WTC11 (cell line): ENCODE data around the gene SLAIN1. TPM values are rescaled to one million over a fixed set of nuclear protein-coding genes. Genes with fewer than 3 reads are reported as not detected.

ENCODE experiments used
- ATAC-seq: fragments of 200-7000 bp; cut with Tn5 transposase; 2 replicates; pipeline ENCODE4 v1.10.0; 2021; ENCODE audit warnings: mild to moderate bottlenecking, moderate library complexity
- CTCF ChIA-PET: fragments of 300-600 bp; sonication (Branson Sonifier 250); formaldehyde crosslinking; loops from one replicate; lab custom pipeline; 2021; ENCODE audit warnings: antibody characterized with exemption; lab: Charles Lee
- POLR2A ChIA-PET: fragments of 350-600 bp; sonication (Branson Sonifier 250); formaldehyde crosslinking; loops from one replicate; lab custom pipeline; 2021; ENCODE audit warnings: antibody characterized with exemption; lab: Charles Lee
- DNase-seq: peaks from one replicate; pipeline ENCODE4 v3.0.0; 2021; ENCODE audit warnings: low spot score
- H3K27ac Mint-ChIP-seq: 2 replicates; pipeline ENCODE4 v1.8.0; 2021; ENCODE audit warnings: mixed read lengths
- H3K27me3 Mint-ChIP-seq: 2 replicates; pipeline ENCODE4 v1.8.0; 2021; ENCODE audit warnings: low read depth, mild to moderate bottlenecking, moderate library complexity, mixed read lengths
- H3K36me3 Mint-ChIP-seq: 2 replicates; pipeline ENCODE4 v1.8.0; 2021; ENCODE audit warnings: mixed read lengths
- H3K4me1 Mint-ChIP-seq: 2 replicates; pipeline ENCODE4 v1.8.0; 2022; ENCODE audit warnings: mixed read lengths
- H3K4me3 Mint-ChIP-seq: 2 replicates; pipeline ENCODE4 v1.8.0; 2021; ENCODE audit warnings: mild to moderate bottlenecking, moderate library complexity, mixed read lengths
- H3K9me3 Mint-ChIP-seq: 2 replicates; pipeline ENCODE4 v1.8.0; 2021; ENCODE audit warnings: mixed read lengths
- ARID4B ChIP-seq: sonication (generic); formaldehyde crosslinking; IDR thresholded peaks from 2 replicates; pipeline ENCODE4 v1.8.0; 2023; ENCODE audit warnings: missing genetic modification reagents, mild to moderate bottlenecking, borderline replicate concordance
- ATF1 ChIP-seq: sonication (generic); formaldehyde crosslinking; IDR thresholded peaks from 2 replicates; pipeline ENCODE4 v1.8.1; 2023; ENCODE audit warnings: mild to moderate bottlenecking, moderate library complexity, missing genetic modification reagents
- CBFB ChIP-seq: sonication (generic); formaldehyde crosslinking; IDR thresholded peaks from 2 replicates; pipeline ENCODE4 v1.8.1; 2022; ENCODE audit warnings: mild to moderate bottlenecking, low read depth, missing genetic modification reagents
- CREM ChIP-seq: sonication (generic); formaldehyde crosslinking; IDR thresholded peaks from 2 replicates; pipeline ENCODE4 v1.8.1; 2022; ENCODE audit warnings: mild to moderate bottlenecking, missing genetic modification reagents, moderate library complexity
- FOXK1 ChIP-seq: sonication (generic); formaldehyde crosslinking; IDR thresholded peaks from 2 replicates; pipeline ENCODE4 v1.8.0; 2022; ENCODE audit warnings: mild to moderate bottlenecking, moderate library complexity, missing genetic modification reagents
- FOXP1 ChIP-seq: sonication (generic); formaldehyde crosslinking; IDR thresholded peaks from 2 replicates; pipeline ENCODE4 v1.8.0; 2022; ENCODE audit warnings: missing genetic modification reagents, mild to moderate bottlenecking, moderate library complexity, borderline replicate concordance
- IRF2 ChIP-seq: sonication (generic); formaldehyde crosslinking; IDR thresholded peaks from 2 replicates; pipeline ENCODE4 v1.8.0; 2022; ENCODE audit warnings: low read depth, missing genetic modification reagents, borderline replicate concordance
- JAZF1 ChIP-seq: fragments of 250-450 bp; sonication (Bioruptor Pico); IDR thresholded peaks from 2 replicates; pipeline ENCODE4 v1.9.0; 2021; ENCODE audit warnings: moderate library complexity, mild to moderate bottlenecking, inconsistent platforms
- KAT7 ChIP-seq: sonication (generic); formaldehyde crosslinking; IDR thresholded peaks from 2 replicates; pipeline ENCODE4 v1.8.1; 2023; ENCODE audit warnings: missing genetic modification reagents, mild to moderate bottlenecking, borderline replicate concordance
- NFATC4 ChIP-seq: fragments of 250-450 bp; sonication (Bioruptor Pico); IDR thresholded peaks from 2 replicates; pipeline ENCODE4 v1.9.0; 2021; ENCODE audit warnings: mild to moderate bottlenecking
- NFYB ChIP-seq: sonication (generic); formaldehyde crosslinking; conservative IDR thresholded peaks from 2 replicates; pipeline ENCODE4 v1.8.0; 2022; ENCODE audit warnings: low read depth, missing genetic modification reagents
- NR3C1 ChIP-seq: sonication (generic); formaldehyde crosslinking; conservative IDR thresholded peaks from 2 replicates; pipeline ENCODE4 v1.8.1; 2023; ENCODE audit warnings: low read depth, mild to moderate bottlenecking, missing genetic modification reagents
- OVOL2 ChIP-seq: fragments of 250-450 bp; sonication (Bioruptor Pico); IDR thresholded peaks from 2 replicates; pipeline ENCODE4 v1.9.0; 2021; ENCODE audit warnings: mild to moderate bottlenecking, borderline replicate concordance
- RELA ChIP-seq: sonication (generic); formaldehyde crosslinking; IDR thresholded peaks from 2 replicates; pipeline ENCODE4 v1.8.1; 2022; ENCODE audit warnings: missing genetic modification reagents, mild to moderate bottlenecking, borderline replicate concordance
- SP1 ChIP-seq: sonication (generic); formaldehyde crosslinking; conservative IDR thresholded peaks from 2 replicates; pipeline ENCODE4 v1.8.1; 2022; ENCODE audit warnings: missing genetic modification reagents
- TP53 ChIP-seq: sonication (generic); formaldehyde crosslinking; IDR thresholded peaks from 2 replicates; pipeline ENCODE4 v1.8.1; 2023; ENCODE audit warnings: mild to moderate bottlenecking, missing genetic modification reagents
- USF1 ChIP-seq: sonication (generic); formaldehyde crosslinking; IDR thresholded peaks from 2 replicates; pipeline ENCODE4 v1.8.0; 2022; ENCODE audit warnings: mild to moderate bottlenecking, missing genetic modification reagents
- ZNF396 ChIP-seq: fragments of 250-450 bp; sonication (Bioruptor Pico); IDR thresholded peaks from 2 replicates; pipeline ENCODE4 v1.8.0; 2021; ENCODE audit warnings: mild to moderate bottlenecking, moderate library complexity, borderline replicate concordance
- ZNF425 ChIP-seq: fragments of 250-450 bp; sonication (Bioruptor Pico); conservative IDR thresholded peaks from 2 replicates; pipeline ENCODE4 v1.9.0; 2021; ENCODE audit warnings: mild to moderate bottlenecking
- ZSCAN18 ChIP-seq: fragments of 250-450 bp; sonication (Bioruptor Pico); IDR thresholded peaks from 2 replicates; pipeline ENCODE4 v2.1.2; 2022; ENCODE audit warnings: mild to moderate bottlenecking, moderate library complexity
- total RNA-seq: library from RNA; stranded (reverse); gene quantifications from 3 replicates; pipeline ENCODE4 v1.2.3, GENCODE V29; 2021

The SLAIN1 gene
- total RNA-seq, 1 experiment from 2014 or later: 29.7 TPM

- Mint-ChIP-seq H3K4me3 (no peak overlapping the region), H3K36me3 (peaks cover 21% of the 10 kb centered on the region), H3K4me1 (peaks cover 25% of the 10 kb centered on the region), H3K27me3 (no peaks in the 10 kb centered on the region), H3K27ac (no peak overlapping the region), H3K9me3 (no peaks in the 10 kb centered on the region)
- DNase-seq: no peak
- no peak for ATAC-seq
- TF ChIP-seq NR3C1 (CRISPR knock-in tag) (no peak), ZNF396 (CRISPR knock-in tag) (no peak), JAZF1 (CRISPR knock-in tag) (no peak), USF1 (CRISPR knock-in tag) (no peak), ATF1 (CRISPR knock-in tag) (no peak), ARID4B (CRISPR knock-in tag) (no peak), OVOL2 (no peak), SP1 (CRISPR knock-in tag) (no peak), CBFB (no peak), FOXP1 (no peak), KAT7 (CRISPR knock-in tag) (no peak), TP53 (CRISPR knock-in tag) (no peak), NFYB (no peak), IRF2 (CRISPR knock-in tag) (no peak), NFATC4 (CRISPR knock-in tag) (no peak), RELA (CRISPR knock-in tag) (no peak), ZNF425 (CRISPR knock-in tag) (no peak)
- TF ChIP-seq, all 79 proteins: peak for 0
- ChIA-PET CTCF (interaction anchor here (0.8 kb wide), 1 partner anchor 10 kb away, joined by 3 read pairs; no protein-coding TSS in a partner anchor), POLR2A (no interaction called here)
Measured at GRCh38 chr13:77740931-77741596, 43.6 kb downstream of the SLAIN1 start.

GRCh38 chr13:77741597-77741972, 44.1 kb downstream of the SLAIN1 start:
- no peak overlapping the region for H3K4me3 Mint-ChIP-seq
- no peaks in the 10 kb centered on the region for H3K9me3 Mint-ChIP-seq
- no peak overlapping the region for H3K27ac Mint-ChIP-seq
- no peaks in the 10 kb centered on the region for H3K27me3 Mint-ChIP-seq
- ATAC-seq (no peak), DNase-seq (no peak)
- H3K36me3 Mint-ChIP-seq: peaks cover 24% of the 10 kb centered on the region
- TF ChIP-seq FOXK1 (no peak), ZNF425 (CRISPR knock-in tag) (no peak), CREM (no peak), ZSCAN18 (no peak)
- POLR2A ChIA-PET: no interaction called here
- peaks cover 25% of the 10 kb centered on the region for H3K4me1 Mint-ChIP-seq
- CTCF ChIA-PET: interaction anchor here (0.8 kb wide), 1 partner anchor 10 kb away, joined by 3 read pairs; no protein-coding TSS in a partner anchor
